ENCODE data around the gene SLC22A3. TPM values are rescaled to one million over a fixed set of nuclear protein-coding genes. Genes with fewer than 3 reads are reported as not detected.

Gene SLC22A3
- total RNA-seq, 2 donors from 2014 or later, result 0.35 to 0.48 TPM

GRCh38 chr6:160378218-160378617 is 30.0 kb downstream of the SLC22A3 start:
- Histone ChIP-seq H3K9me3 (peaks cover 0 to 11% of the 10 kb centered on the region in 2 donors), H3K27ac (no peak overlapping the region), H3K4me1 (no peaks in the 10 kb centered on the region), H3K4me3 (no peak overlapping the region), H3K27me3 (no peaks in the 10 kb centered on the region), H3K36me3 (no peaks in the 10 kb centered on the region)
- DNase-seq (ENCODE audit: low spot score), result no peak
- TF ChIP-seq CTCF (IDR thresholded peaks at IDR 0.05), result no peak

GRCh38 chr6:160378882-160379281 is 30.7 kb downstream of the SLC22A3 start:
- no peak for TF ChIP-seq CTCF (IDR thresholded peaks at IDR 0.05)
- no peaks in the 10 kb centered on the region for H3K27me3 ChIP-seq
- no peak overlapping the region for H3K4me3 ChIP-seq
- H3K4me1 ChIP-seq, result no peaks in the 10 kb centered on the region
- H3K36me3 ChIP-seq, result no peaks in the 10 kb centered on the region
- no peak for DNase-seq (ENCODE audit: low spot score)
- H3K9me3 ChIP-seq, result peaks cover 0 to 13% of the 10 kb centered on the region in 2 donors
- no peak overlapping the region for H3K27ac ChIP-seq

GRCh38 chr6:160379466-160379865 is 31.3 kb downstream of the SLC22A3 start:
- Histone ChIP-seq H3K27me3 (no peaks in the 10 kb centered on the region), H3K4me1 (no peaks in the 10 kb centered on the region), H3K27ac (no peak overlapping the region), H3K4me3 (no peak overlapping the region), H3K36me3 (no peaks in the 10 kb centered on the region), H3K9me3 (peaks cover 0 to 13% of the 10 kb centered on the region in 2 donors)
- DNase-seq (ENCODE audit: low spot score), result no peak
- TF ChIP-seq CTCF (IDR thresholded peaks at IDR 0.05), result no peak

GRCh38 chr6:160382946-160383345 is 34.8 kb downstream of the SLC22A3 start:
- no peak overlapping the region for H3K27ac ChIP-seq
- DNase-seq (ENCODE audit: low spot score), result no peak

GRCh38 chr6:160386869-160387530 is 38.8 kb downstream of the SLC22A3 start:
- Histone ChIP-seq H3K4me3 (no peak overlapping the region), H3K36me3 (no peaks in the 10 kb centered on the region), H3K27ac (peak overlapping the region in 1 of 2 donors; percentile 15), H3K4me1 (no peaks in the 10 kb centered on the region), H3K27me3 (no peaks in the 10 kb centered on the region), H3K9me3 (peaks cover 0 to 13% of the 10 kb centered on the region in 2 donors)
- TF ChIP-seq CTCF (IDR thresholded peaks at IDR 0.05), result no peak
- no peak for DNase-seq (ENCODE audit: low spot score)

More at GRCh38 chr6:160382946-160383345, 34.8 kb downstream of the SLC22A3 start:
- no peak for TF ChIP-seq CTCF (IDR thresholded peaks at IDR 0.05)
- Histone ChIP-seq H3K9me3 (peaks cover 0 to 13% of the 10 kb centered on the region in 2 donors), H3K4me3 (no peak overlapping the region), H3K36me3 (no peaks in the 10 kb centered on the region), H3K27me3 (no peaks in the 10 kb centered on the region), H3K4me1 (no peaks in the 10 kb centered on the region)
